Neural crest cell (in vitro differentiated cells): ENCODE data around the gene ADARB1. TPM values are rescaled to one million over a fixed set of nuclear protein-coding genes. Genes with fewer than 3 reads are reported as not detected.
A peak's percentile ranks its signal among the peaks of the same experiment; 100 is the strongest.

Experiments used
- DNase-seq: peaks from one replicate; pipeline ENCODE4 v3.0.0; 2021; ENCODE audit warnings: low read depth, mixed read lengths, low spot score
- H3K27ac Mint-ChIP-seq: one replicate; pipeline ENCODE4 v1.8.0; 2021; ENCODE audit warnings: mild to moderate bottlenecking, mixed read lengths; ENCODE audit not compliant: unreplicated experiment
- H3K27me3 Mint-ChIP-seq: 2 replicates; pipeline ENCODE4 v1.8.0; 2021; ENCODE audit warnings: low read depth, mild to moderate bottlenecking, mixed read lengths
- H3K36me3 Mint-ChIP-seq: 2 replicates; pipeline ENCODE4 v1.8.0; 2021; ENCODE audit warnings: low read depth, mild to moderate bottlenecking, mixed read lengths
- H3K4me1 Mint-ChIP-seq: 2 replicates; pipeline ENCODE4 v1.8.0; 2021; ENCODE audit warnings: mixed read lengths
- H3K4me3 Mint-ChIP-seq: one replicate; pipeline ENCODE4 v1.8.0; 2021; ENCODE audit warnings: mild to moderate bottlenecking, mixed read lengths
- H3K9me3 Mint-ChIP-seq: 2 replicates; pipeline ENCODE4 v1.8.0; 2021; ENCODE audit warnings: mixed read lengths
- CTCF ChIP-seq: fragments of 200-600 bp; sonication (generic); conservative IDR thresholded peaks from 2 replicates; pipeline ENCODE4 v1.5.0; 2021; ENCODE audit warnings: antibody characterized with exemption, mild to moderate bottlenecking
- total RNA-seq: library from RNA; stranded (reverse); gene quantifications from 2 replicates; pipeline ENCODE4 v1.2.1, GENCODE V29; 2021

The ADARB1 gene
- total RNA-seq, 1 donor from 2014 or later, result 21.0 TPM

GRCh38 chr21:45243603-45244002, 169.2 kb downstream of the ADARB1 start:
- Mint-ChIP-seq H3K27me3 (peaks cover 26% of the 10 kb centered on the region), H3K4me3 (no peak overlapping the region), H3K4me1 (peaks cover 5% of the 10 kb centered on the region), H3K9me3 (peaks cover 21% of the 10 kb centered on the region), H3K27ac (no peak overlapping the region), H3K36me3 (peaks cover 16% of the 10 kb centered on the region)
- no peak for DNase-seq
- TF ChIP-seq CTCF, result no peak

GRCh38 chr21:45244799-45245340, 170.5 kb downstream of the ADARB1 start:
- Mint-ChIP-seq H3K4me3 (no peak overlapping the region), H3K4me1 (peaks cover 15% of the 10 kb centered on the region), H3K27me3 (peaks cover 36% of the 10 kb centered on the region), H3K9me3 (peaks cover 21% of the 10 kb centered on the region), H3K27ac (no peak overlapping the region), H3K36me3 (peaks cover 16% of the 10 kb centered on the region)
- DNase-seq, result no peak
- TF ChIP-seq CTCF, result no peak

GRCh38 chr21:45246386-45247320, 172.3 kb downstream of the ADARB1 start:
- DNase-seq, result no peak
- H3K36me3 Mint-ChIP-seq, result peaks cover 14% of the 10 kb centered on the region
- peaks cover 15% of the 10 kb centered on the region for H3K4me1 Mint-ChIP-seq
- no peak for TF ChIP-seq CTCF
- H3K4me3 Mint-ChIP-seq, result no peak overlapping the region
- no peak overlapping the region for H3K27ac Mint-ChIP-seq
- peaks cover 32% of the 10 kb centered on the region for H3K27me3 Mint-ChIP-seq
- H3K9me3 Mint-ChIP-seq, result peaks cover 15% of the 10 kb centered on the region

GRCh38 chr21:45248301-45248892, 174.0 kb downstream of the ADARB1 start:
- Mint-ChIP-seq H3K4me1 (peaks cover 15% of the 10 kb centered on the region), H3K9me3 (peaks cover 10% of the 10 kb centered on the region), H3K36me3 (peaks cover 10% of the 10 kb centered on the region), H3K27me3 (peaks cover 29% of the 10 kb centered on the region), H3K4me3 (no peak overlapping the region), H3K27ac (peak overlapping the region; percentile 52)
- DNase-seq, result no peak
- no peak for TF ChIP-seq CTCF

- H3K9me3 Mint-ChIP-seq, result peaks cover 6% of the 10 kb centered on the region
- no peak for DNase-seq
Observed at GRCh38 chr21:45248893-45249381, 174.6 kb downstream of the ADARB1 start.

More at GRCh38 chr21:45248893-45249381, 174.6 kb downstream of the ADARB1 start:
- peak overlapping the region; percentile 52 for H3K27ac Mint-ChIP-seq
- TF ChIP-seq CTCF, result no peak
- peaks cover 6% of the 10 kb centered on the region for H3K36me3 Mint-ChIP-seq
- no peak overlapping the region for H3K4me3 Mint-ChIP-seq
- H3K27me3 Mint-ChIP-seq, result peaks cover 26% of the 10 kb centered on the region
- peaks cover 15% of the 10 kb centered on the region for H3K4me1 Mint-ChIP-seq
